GM23248 (cell line): ENCODE results near the gene DGKH.

Experiments
- EZH2 ChIP-seq: fragments of 200-600 bp; sonication (generic); IDR thresholded peaks from 2 replicates; pipeline ENCODE4 v1.6.1; 2018; ENCODE audit warnings: antibody characterized with exemption, mild to moderate bottlenecking; ENCODE audit not compliant: insufficient read depth, poor library complexity, severe bottlenecking
- EZH2phosphoT487 ChIP-seq: fragments of 200-600 bp; sonication (generic); IDR thresholded peaks from 2 replicates; pipeline ENCODE4 v1.6.1; 2018; ENCODE audit warnings: antibody characterized with exemption, moderate library complexity, mild to moderate bottlenecking, low read depth; ENCODE audit not compliant: insufficient read depth

DNA sequence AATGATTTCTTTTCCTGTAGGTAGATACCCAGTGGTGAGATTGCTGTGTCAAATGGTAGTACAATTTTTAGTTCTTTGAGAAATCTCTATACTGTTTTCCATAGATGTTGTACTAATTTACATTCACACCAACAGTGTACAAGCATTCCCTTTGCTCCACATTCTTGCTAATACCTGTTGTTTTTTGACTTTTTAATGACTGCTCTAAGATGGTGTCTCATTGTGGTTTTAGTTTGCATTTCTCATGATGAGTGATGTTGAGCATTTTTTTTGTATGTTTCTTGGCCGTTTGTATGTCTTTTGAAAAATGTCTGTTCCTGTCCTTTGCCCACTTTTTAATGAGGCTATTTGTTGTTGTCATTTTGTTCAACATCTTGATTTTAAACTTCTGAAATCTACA, 103.3 kb downstream of the DGKH start:
- TF ChIP-seq EZH2phosphoT487, result no peak
- TF ChIP-seq EZH2, result no peak
